Spinal cord (tissue), 10 donors: ENCODE data around the gene NR3C2. TPM values are rescaled to one million over a fixed set of nuclear protein-coding genes. Genes with fewer than 3 reads are reported as not detected.

Source experiments
- DNase-seq, 6 donors: peaks; one replicate each; pipeline versions ENCODE4 v3.0.0 to v3.0.0-alpha.2; 2013 to 2015; ENCODE audit warnings: low spot score in 6 of 6, low read depth in 4 of 6
- H3K27ac ChIP-seq: one replicate; pipeline ENCODE4 v1.5.1; 2013; ENCODE audit warnings: low read depth, low read length, control low read depth
- H3K27me3 ChIP-seq: one replicate; pipeline ENCODE4 v1.6.1; 2013; ENCODE audit warnings: low read length; ENCODE audit not compliant: control insufficient read depth, insufficient read depth
- H3K36me3 ChIP-seq: one replicate; pipeline ENCODE4 v1.6.1; 2013; ENCODE audit warnings: low read length; ENCODE audit not compliant: control insufficient read depth, insufficient read depth
- H3K4me1 ChIP-seq: one replicate; pipeline ENCODE4 v1.6.1; 2013; ENCODE audit warnings: low read length; ENCODE audit not compliant: control insufficient read depth, insufficient read depth
- H3K4me3 ChIP-seq: one replicate; pipeline ENCODE4 v1.5.1; 2013; ENCODE audit warnings: low read depth, low read length, control low read depth
- H3K9me3 ChIP-seq: one replicate; pipeline ENCODE4 v1.6.1; 2013; ENCODE audit warnings: low read length; ENCODE audit not compliant: control insufficient read depth, insufficient read depth
- WGBS: methylation state at CpG from one replicate; pipeline ENCODE4 v1.1.5; 2013; ENCODE audit warnings: missing lambda C conversion rate; ENCODE audit not compliant: insufficient coverage; 5-methylcytosine and 5-hydroxymethylcytosine counted together
- long read RNA-seq, 4 donors: transcript quantifications; one replicate each; lab custom pipeline, GENCODE V29; 2026
- polyA plus RNA-seq, 2 donors: library from polyadenylated mRNA; unstranded; fragments of 120-200 nt; gene quantifications; one replicate each; pipeline ENCODE4 v1.2.1, GENCODE V29; 2013; ENCODE audit not compliant: insufficient read length in 2 of 2
- total RNA-seq, 2 donors: library from RNA; depleted of rRNA in 1 of 2; stranded (reverse); fragments of 120-200 nt in 1 of 2; fragments of >200 nt in 1 of 2; gene quantifications; one replicate each; pipeline versions ENCODE4 v1.2.3 to v1.2.4, GENCODE V29; 2013 to 2014
- donor health status: healthy.

NR3C2 gene
- total RNA-seq (10 to 100 TPM; 19.1 to 27.0 TPM), polyA plus RNA-seq (1 to 10 TPM; 9.2 TPM)
- long read RNA-seq, donor 1, full-length matches to known transcripts = 2 of 2 reads
- long read RNA-seq, donor 1, partial matches to known transcripts = 0 of 2 reads
- long read RNA-seq, donor 1, other reads (novel, unspliced or antisense) = 0 of 2 reads
- long read RNA-seq, donor 2, full-length matches to known transcripts = 2 of 2 reads
- long read RNA-seq, donor 2, partial matches to known transcripts = 0 of 2 reads
- long read RNA-seq, donor 2, other reads (novel, unspliced or antisense) = 0 of 2 reads
- long read RNA-seq, donor 3 = 0 reads
- long read RNA-seq, donor 4 = 0 reads

GRCh38 chr4:148441986-148442831 lies at the start of gene NR3C2:
NR3C2 (minus strand) TSS chr4:148442414.
- Histone ChIP-seq H3K4me1 (peaks cover 12% of the 10 kb centered on the region), H3K27ac (peak within 1 kb of the TSS; percentile 82), H3K27me3 (peaks cover 13% of the 10 kb centered on the region), H3K36me3 (no peaks in the 10 kb centered on the region), H3K4me3 (peak within 1 kb of the TSS; percentile 91), H3K9me3 (no peaks in the 10 kb centered on the region)
- DNase-seq = peak; percentile 92 to 99 (median 97)
- under 1% methylated on average over 62 of the region's 65 CpGs for WGBS

- no CpG with 5 or more reads among the region's 2 CpGs for WGBS
- no peak for DNase-seq
- Histone ChIP-seq H3K4me3 (no peak overlapping the region), H3K9me3 (peaks cover 3% of the 10 kb centered on the region), H3K4me1 (no peaks in the 10 kb centered on the region), H3K36me3 (no peaks in the 10 kb centered on the region), H3K27ac (no peak overlapping the region), H3K27me3 (no peaks in the 10 kb centered on the region)
Observed at GRCh38 chr4:148487181-148487580, 45.0 kb upstream of the NR3C2 start.

GRCh38 chr4:148481636-148482035 lies 39.4 kb upstream of the NR3C2 start:
- Histone ChIP-seq H3K4me3 (no peak overlapping the region), H3K9me3 (peaks cover 6% of the 10 kb centered on the region), H3K36me3 (no peaks in the 10 kb centered on the region), H3K27ac (no peak overlapping the region), H3K27me3 (no peaks in the 10 kb centered on the region), H3K4me1 (no peaks in the 10 kb centered on the region)
- 82% methylated on average over 3 of the region's 3 CpGs for WGBS
- DNase-seq = no peak

- Histone ChIP-seq H3K9me3 (peaks cover 2% of the 10 kb centered on the region), H3K4me3 (no peak overlapping the region), H3K4me1 (no peaks in the 10 kb centered on the region), H3K27me3 (no peaks in the 10 kb centered on the region), H3K27ac (no peak overlapping the region), H3K36me3 (no peaks in the 10 kb centered on the region)
- no peak for DNase-seq
- WGBS = 38% methylated on average over 3 of the region's 3 CpGs
Observed at GRCh38 chr4:148477276-148477675, 35.1 kb upstream of the NR3C2 start.

GRCh38 chr4:148469938-148470337 lies 27.7 kb upstream of the NR3C2 start:
- 40% methylated on average over 1 of the region's 2 CpGs for WGBS
- Histone ChIP-seq H3K4me3 (no peak overlapping the region), H3K27ac (no peak overlapping the region), H3K27me3 (no peaks in the 10 kb centered on the region), H3K9me3 (no peaks in the 10 kb centered on the region), H3K4me1 (no peaks in the 10 kb centered on the region), H3K36me3 (no peaks in the 10 kb centered on the region)
- DNase-seq = peak in 1 of 6 donors; percentile 25

- Histone ChIP-seq H3K27ac (no peak overlapping the region), H3K36me3 (no peaks in the 10 kb centered on the region), H3K27me3 (no peaks in the 10 kb centered on the region), H3K4me1 (no peaks in the 10 kb centered on the region), H3K9me3 (no peaks in the 10 kb centered on the region), H3K4me3 (no peak overlapping the region)
- DNase-seq = no peak
Observed at GRCh38 chr4:148454835-148455234, 12.6 kb upstream of the NR3C2 start.

- Histone ChIP-seq H3K4me3 (no peak overlapping the region), H3K27me3 (no peaks in the 10 kb centered on the region), H3K4me1 (no peaks in the 10 kb centered on the region), H3K27ac (no peak overlapping the region), H3K9me3 (no peaks in the 10 kb centered on the region), H3K36me3 (no peaks in the 10 kb centered on the region)
- no peak for DNase-seq
- WGBS = no CpG with 5 or more reads among the region's 4 CpGs
Observed at GRCh38 chr4:148453833-148454232, 11.6 kb upstream of the NR3C2 start.

GRCh38 chr4:148452970-148453369 lies 10.8 kb upstream of the NR3C2 start:
- H3K27ac ChIP-seq = no peak overlapping the region
- no peaks in the 10 kb centered on the region for H3K36me3 ChIP-seq
- DNase-seq = no peak
- WGBS = no CpG with 5 or more reads among the region's 1 CpG
- no peak overlapping the region for H3K4me3 ChIP-seq
- H3K27me3 ChIP-seq = no peaks in the 10 kb centered on the region
- H3K9me3 ChIP-seq = no peaks in the 10 kb centered on the region
- no peaks in the 10 kb centered on the region for H3K4me1 ChIP-seq

- no peak for DNase-seq
- WGBS = no CpG with 5 or more reads among the region's 2 CpGs
Observed at GRCh38 chr4:148449921-148450320, 7.7 kb upstream of the NR3C2 start.

GRCh38 chr4:148448141-148448540 lies 5.9 kb upstream of the NR3C2 start:
- Histone ChIP-seq H3K4me3 (no peak overlapping the region), H3K27ac (no peak overlapping the region), H3K4me1 (peaks cover 9% of the 10 kb centered on the region), H3K9me3 (no peaks in the 10 kb centered on the region), H3K36me3 (no peaks in the 10 kb centered on the region), H3K27me3 (peaks cover 8% of the 10 kb centered on the region)
- DNase-seq = no peak

More at GRCh38 chr4:148449921-148450320, 7.7 kb upstream of the NR3C2 start:
- H3K4me1 ChIP-seq = no peaks in the 10 kb centered on the region
- H3K4me3 ChIP-seq = no peak overlapping the region
- no peaks in the 10 kb centered on the region for H3K36me3 ChIP-seq
- no peak overlapping the region for H3K27ac ChIP-seq
- no peaks in the 10 kb centered on the region for H3K9me3 ChIP-seq
- H3K27me3 ChIP-seq = peaks cover 6% of the 10 kb centered on the region
